Spleen (tissue), 7 donors: ENCODE data around the gene APOBEC3A.

ENCODE experiments used
- CTCF ChIP-seq, 11 experiments: fragments of 200-600 bp in 7 of 11; fragments of 450-650 bp in 4 of 11; sonication (generic) in 4 of 11; IDR thresholded peaks in 8 of 11; conservative IDR thresholded peaks in 3 of 11; 1 replicate in 7 of 11; 2 replicates in 4 of 11; pipeline versions ENCODE4 v1.4.0 to v1.8.0; 2016 to 2021; ENCODE audit warnings: antibody characterized with exemption in 11 of 11, inconsistent platforms in 4 of 11, mild to moderate bottlenecking in 1 of 11
- POLR2A ChIP-seq, 3 donors: fragments of 450-650 bp; IDR thresholded peaks; one replicate each; pipeline ENCODE4 v1.5.1; 2017; ENCODE audit warnings: antibody characterized with exemption in 3 of 3, mild to moderate bottlenecking in 1 of 3
- POLR2AphosphoS5 ChIP-seq, 3 donors: sonication (generic); formaldehyde crosslinking; IDR thresholded peaks; one replicate each; pipeline ENCODE4 v1.5.1; 2017; ENCODE audit warnings: antibody characterized with exemption in 3 of 3
- donor health status: DM: no; HTN: no; CAD: no; lungs with moderate emphysema.
- donor health status: DM: no; HTN: no; CAD: no.
- donor health status: DM: no; HTN: no; CAD: no.

DNA sequence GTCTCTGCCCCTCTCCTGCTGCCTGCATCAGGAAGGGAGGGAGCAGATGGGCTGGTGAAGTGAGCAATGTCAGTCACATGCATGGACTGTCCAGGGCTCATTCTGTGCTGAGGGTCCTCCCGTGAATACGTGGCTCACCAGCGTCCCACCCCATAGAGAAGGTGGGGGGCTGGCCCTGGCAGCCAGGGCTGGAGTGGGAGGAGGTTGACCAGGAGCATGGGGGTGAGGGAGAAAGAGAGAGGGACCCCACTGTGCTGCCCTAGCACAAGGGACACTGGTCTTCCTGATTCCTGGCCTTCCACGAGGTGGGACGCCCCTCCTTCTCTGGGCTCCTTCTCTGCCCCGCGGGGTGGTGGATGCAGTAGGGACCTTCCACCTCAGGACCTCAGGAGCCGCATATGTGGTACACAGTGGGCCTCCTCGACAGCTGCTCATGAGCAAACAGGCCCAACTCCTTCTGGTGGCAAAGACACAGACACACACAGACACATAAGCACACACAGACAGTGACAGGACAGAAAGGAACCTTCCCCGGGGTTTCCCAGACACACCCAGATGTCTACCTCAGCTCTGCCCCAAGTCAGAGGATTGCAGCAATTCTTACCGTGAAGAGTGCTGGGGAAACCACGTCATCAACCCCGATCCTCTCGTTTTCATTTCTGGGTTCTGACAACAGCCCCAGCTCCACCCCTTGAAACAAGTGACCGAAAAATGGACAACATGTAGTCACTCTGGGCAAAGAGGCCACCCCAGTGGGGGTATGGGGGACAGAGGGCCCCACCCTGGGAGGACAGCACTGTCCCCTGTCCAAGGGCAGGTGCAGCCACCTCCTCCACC, 3.6 kb upstream of the APOBEC3A start:
- TF ChIP-seq CTCF (IDR thresholded peaks at IDR 0.05 in 8 of 11, conservative IDR thresholded peaks at IDR 0.05 in 3 of 11) (peak in 1 of 11 experiments; percentile 25), POLR2A (IDR thresholded peaks at IDR 0.05) (no peak), POLR2AphosphoS5 (IDR thresholded peaks at IDR 0.05) (peak; percentile 48 to 79 (median 65))
